Fibroblast of villous mesenchyme (primary cell): Measurements from ENCODE around the gene NUMB. TPM values are rescaled to one million over a fixed set of nuclear protein-coding genes. Genes with fewer than 3 reads are reported as not detected.

Experiments
- DNase-seq: peaks from one replicate; pipeline ENCODE4 v3.0.0-alpha.2; 2010; ENCODE audit warnings: low read depth
- H3K4me3 ChIP-seq: 2 replicates; pipeline ENCODE4 v1.5.1; 2011; ENCODE audit warnings: low read depth, mild to moderate bottlenecking, low read length
- CTCF ChIP-seq: IDR thresholded peaks from 2 replicates; pipeline ENCODE4 v1.5.1; 2012; ENCODE audit warnings: low read depth, mild to moderate bottlenecking, low read length; ENCODE audit not compliant: insufficient read depth
- total RNA-seq: library from RNA; depleted of rRNA; stranded (reverse); fragments of >200 nt; gene quantifications from 2 replicates; pipeline ENCODE4 v1.2.3, GENCODE V29; 2012

NUMB gene
- total RNA-seq, 1 donor: 35.4 TPM

- no peak overlapping the region for H3K4me3 ChIP-seq
- no peak for TF ChIP-seq CTCF
- no peak for DNase-seq
Observed at GRCh38 chr14:73474952-73475351, 16.6 kb upstream of the NUMB start.

GRCh38 chr14:73472185-73473114 lies 14.1 kb upstream of the NUMB start:
- peak; percentile 74 for TF ChIP-seq CTCF
- peak; percentile 78 for DNase-seq
- no peak overlapping the region for H3K4me3 ChIP-seq

GRCh38 chr14:73471582-73472184 lies 13.3 kb upstream of the NUMB start:
- no peak for TF ChIP-seq CTCF
- no peak for DNase-seq
- H3K4me3 ChIP-seq: no peak overlapping the region

GRCh38 chr14:73468828-73469375 lies 10.6 kb upstream of the NUMB start:
- H3K4me3 ChIP-seq: no peak overlapping the region
- DNase-seq: no peak
- no peak for TF ChIP-seq CTCF

- no peak for TF ChIP-seq CTCF
- DNase-seq: peak; percentile 86
- no peak overlapping the region for H3K4me3 ChIP-seq
Observed at GRCh38 chr14:73467800-73468199, 9.5 kb upstream of the NUMB start.

- TF ChIP-seq CTCF: no peak
- DNase-seq: peak; percentile 87
- no peak overlapping the region for H3K4me3 ChIP-seq
Observed at GRCh38 chr14:73467377-73467776, 9.0 kb upstream of the NUMB start.
